GM12872 (cell line): Measurements from ENCODE around the gene UPK3A.

Experiments used
- TF ChIP-seq, protein P1 (sequence below): IDR thresholded peaks from 3 replicates; pipeline ENCODE4 v1.5.1; 2011; ENCODE audit warnings: low read depth, mild to moderate bottlenecking, low read length, moderate library complexity; ENCODE audit not compliant: insufficient read depth

The UPK3A gene

DNA sequence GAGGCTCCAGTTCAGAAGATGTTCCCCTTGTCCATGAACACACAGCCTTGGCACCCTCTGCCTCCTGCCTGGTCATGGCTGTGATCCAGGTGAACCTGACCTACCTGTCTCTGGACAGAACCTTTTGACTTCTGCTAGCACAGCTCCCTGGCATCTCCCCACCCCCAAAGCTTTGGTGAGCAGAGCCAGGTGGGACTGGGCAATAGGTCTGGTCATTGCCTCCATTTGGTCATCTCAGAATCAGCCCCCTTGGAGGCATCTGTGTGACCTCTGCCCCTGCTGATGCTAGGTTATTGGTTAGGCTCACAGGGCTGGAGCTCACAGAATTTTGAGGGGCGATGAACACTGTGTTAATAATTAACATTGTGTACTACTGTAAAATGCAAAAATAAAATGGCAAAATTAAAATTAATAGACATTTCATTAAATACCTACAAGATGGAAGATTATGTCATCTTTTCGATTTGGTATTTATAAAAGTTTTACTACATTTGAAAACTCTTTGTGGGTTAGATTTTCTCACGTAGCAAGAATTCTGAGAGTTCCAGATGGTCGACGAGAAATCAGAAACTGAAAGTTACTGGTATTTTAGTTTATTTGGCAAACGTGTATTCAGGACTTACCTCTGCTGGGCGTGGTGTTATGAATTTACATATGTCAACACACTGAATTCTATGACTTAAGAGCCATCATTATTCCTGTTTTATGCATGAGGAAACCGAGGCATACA, 35.8 kb upstream of the UPK3A start:
- TF ChIP-seq, protein P1, sequence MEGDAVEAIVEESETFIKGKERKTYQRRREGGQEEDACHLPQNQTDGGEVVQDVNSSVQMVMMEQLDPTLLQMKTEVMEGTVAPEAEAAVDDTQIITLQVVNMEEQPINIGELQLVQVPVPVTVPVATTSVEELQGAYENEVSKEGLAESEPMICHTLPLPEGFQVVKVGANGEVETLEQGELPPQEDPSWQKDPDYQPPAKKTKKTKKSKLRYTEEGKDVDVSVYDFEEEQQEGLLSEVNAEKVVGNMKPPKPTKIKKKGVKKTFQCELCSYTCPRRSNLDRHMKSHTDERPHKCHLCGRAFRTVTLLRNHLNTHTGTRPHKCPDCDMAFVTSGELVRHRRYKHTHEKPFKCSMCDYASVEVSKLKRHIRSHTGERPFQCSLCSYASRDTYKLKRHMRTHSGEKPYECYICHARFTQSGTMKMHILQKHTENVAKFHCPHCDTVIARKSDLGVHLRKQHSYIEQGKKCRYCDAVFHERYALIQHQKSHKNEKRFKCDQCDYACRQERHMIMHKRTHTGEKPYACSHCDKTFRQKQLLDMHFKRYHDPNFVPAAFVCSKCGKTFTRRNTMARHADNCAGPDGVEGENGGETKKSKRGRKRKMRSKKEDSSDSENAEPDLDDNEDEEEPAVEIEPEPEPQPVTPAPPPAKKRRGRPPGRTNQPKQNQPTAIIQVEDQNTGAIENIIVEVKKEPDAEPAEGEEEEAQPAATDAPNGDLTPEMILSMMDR: no peak

DNA sequence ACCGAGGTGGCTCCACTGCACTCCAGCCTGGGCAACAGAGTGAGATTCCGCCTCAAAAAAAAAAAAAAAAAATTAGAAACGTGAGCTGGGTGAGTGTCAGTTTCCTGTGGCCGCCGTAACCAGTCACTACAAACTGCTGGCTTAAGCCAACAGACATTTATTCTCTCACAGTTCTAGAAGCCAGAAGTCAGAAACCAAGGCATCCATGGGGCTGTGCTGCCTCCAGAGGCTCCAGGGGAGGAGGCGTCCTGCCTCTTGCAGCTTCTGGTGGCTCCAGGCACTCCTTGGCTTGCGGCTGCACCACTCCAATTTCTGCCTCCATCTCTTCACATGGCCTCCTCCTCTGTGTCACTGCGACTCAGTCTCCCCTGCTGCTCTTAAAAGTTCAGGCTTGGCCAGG, 32.9 kb upstream of the UPK3A start:
- TF ChIP-seq, protein P1: no peak

DNA sequence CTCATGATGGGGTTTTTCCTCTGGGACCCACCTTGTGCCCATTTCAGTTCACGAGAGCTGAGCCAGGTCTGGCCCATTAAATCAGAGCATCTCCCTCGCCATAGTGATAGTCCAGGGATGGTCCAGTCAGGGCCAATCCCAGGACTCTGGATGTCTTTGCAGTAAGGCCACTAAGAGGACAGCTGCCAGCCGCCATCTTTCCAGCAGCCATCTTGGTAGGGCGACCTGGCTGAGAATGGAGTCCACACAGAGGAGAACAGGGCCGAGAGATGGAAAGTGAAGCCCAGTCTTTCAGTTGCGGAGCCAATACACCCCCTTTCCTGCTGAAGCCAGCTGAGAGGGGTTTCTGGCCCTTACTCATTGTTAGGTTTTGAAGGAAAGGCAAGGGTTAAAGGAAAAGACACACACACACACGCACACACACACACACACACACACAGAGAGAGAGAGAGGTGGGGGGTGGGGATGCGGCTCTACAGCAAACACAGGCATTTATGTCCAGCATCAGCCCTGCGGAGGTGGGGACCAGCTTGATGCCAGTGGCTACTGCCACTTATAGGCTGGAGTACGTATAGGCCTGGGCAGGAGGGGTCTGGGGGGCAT, 31.6 kb upstream of the UPK3A start:
- TF ChIP-seq, protein P1: no peak

DNA sequence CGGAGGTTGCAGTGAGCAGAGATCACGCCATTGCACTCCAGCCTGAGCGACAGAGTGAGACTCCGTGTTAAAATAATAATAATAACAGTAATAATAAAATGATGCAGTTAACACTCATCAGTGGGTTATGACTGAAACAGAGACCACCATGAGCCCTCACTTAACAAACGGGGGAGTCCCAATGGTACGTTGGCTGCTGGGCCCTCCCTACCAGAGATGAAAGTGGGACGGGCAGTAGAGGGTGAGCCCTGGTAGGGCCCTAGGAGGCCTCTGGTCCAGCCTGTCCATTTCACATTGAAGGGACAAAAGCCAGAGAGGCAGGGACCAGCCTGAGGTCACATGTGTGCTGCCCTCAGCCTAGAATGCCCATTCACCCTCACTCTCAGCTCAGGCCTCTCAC, 30.4 kb upstream of the UPK3A start:
- TF ChIP-seq, protein P1: no peak

DNA sequence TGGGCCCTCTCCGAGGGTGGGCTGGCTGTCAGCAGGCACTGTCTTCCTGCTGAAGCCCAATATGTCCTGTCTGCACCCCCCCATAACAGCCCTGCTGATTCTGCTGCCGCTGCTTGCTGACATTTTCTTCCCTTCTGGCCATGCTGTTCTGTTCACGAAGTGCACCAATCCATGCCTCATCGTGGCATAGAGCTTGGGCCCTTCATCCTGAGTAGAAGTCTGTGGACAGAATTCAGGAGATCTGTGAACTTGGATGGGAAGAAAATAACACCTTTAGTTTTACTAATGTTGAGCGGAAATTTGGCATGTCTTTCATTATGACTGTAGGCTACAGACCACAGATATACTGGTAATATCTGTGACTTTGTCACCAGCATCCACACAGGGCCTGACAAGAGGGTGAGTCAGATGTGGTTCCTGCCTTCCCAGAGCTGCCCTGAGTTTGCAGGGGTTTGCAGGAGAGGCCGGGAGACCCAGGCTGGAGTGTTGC, 29.9 kb upstream of the UPK3A start:
- TF ChIP-seq, protein P1: no peak

DNA sequence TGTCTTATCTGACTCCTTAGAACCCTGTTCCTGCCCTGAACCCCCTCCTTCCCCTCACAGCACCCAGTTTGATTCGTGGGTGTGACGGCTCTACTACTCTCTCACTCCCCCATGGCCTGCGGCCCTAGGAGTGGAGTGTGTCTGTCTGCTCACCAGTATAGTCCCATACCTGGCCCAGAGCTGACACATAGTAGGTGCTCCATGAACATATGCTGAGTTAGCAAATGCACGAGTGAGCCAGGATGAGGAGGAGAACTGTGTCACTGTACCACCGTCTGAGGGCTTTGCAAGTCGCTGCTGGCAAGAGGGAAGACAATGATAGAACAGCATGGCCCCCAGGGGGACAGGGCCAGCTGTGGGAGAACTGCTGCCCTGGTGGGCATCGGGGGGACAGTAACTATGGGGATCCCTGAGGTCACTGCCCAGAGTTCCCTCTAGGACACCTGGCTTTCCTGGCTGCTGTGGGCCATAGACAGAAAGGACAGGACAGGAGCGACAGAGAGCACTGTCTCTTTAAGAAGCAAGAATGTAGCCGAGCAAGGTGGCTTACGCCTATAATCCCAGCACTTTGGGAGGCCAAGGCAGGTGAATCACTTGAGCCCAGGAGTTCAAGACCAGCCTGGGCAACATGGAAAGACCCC, 24.9 kb upstream of the UPK3A start:
- TF ChIP-seq, protein P1: no peak

DNA sequence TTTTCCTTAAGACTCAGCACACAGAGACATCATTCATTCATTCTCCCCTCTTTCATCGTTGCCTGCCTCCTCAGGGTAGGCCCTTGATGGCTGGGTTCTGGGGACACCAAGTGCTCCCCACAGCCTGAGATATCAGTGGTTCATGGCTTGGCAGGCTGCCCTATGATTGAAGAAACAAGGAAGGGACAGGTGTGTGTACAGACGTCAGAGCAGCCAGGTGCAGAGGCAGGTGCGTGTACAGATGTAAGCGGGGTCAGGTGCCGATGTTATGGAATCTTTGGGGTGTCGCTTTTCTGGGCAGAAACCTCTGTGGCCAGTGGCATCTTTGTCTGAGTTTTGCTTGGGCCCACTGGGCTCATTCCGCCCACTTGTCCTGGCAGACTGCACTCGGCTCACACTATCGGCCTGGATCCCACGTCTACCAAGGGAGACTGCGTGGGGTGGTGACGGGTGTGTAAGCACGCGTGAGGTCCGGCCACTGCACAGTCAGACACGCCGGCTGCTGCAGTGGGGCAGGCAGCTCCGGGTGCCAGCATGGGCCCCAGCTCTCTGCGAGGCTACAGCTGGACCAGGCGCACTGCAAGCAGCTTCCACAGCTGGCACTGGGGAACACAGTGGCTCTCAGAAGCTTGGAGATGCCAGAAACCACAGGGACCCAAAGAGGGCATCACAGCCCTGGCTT, 23.2 kb upstream of the UPK3A start:
- TF ChIP-seq, protein P1: no peak
